CD4-positive, alpha-beta T cell (primary cell): Measurements from ENCODE around the gene MAOA. TPM values are rescaled to one million over a fixed set of nuclear protein-coding genes. Genes with fewer than 3 reads are reported as not detected.

ENCODE experiments used
- ATAC-seq: fragments of 200-7000 bp; cut with Tn5 transposase; one replicate; pipeline ENCODE4 v1.10.0; 2022; ENCODE audit warnings: mild to moderate bottlenecking; ENCODE audit not compliant: poor library complexity
- CTCF ChIA-PET: fragments of 350-600 bp; sonication (Branson Sonifier 250); formaldehyde crosslinking; loops from one replicate; lab custom pipeline; 2021; ENCODE audit warnings: antibody characterized with exemption, inconsistent platforms; lab: Charles Lee
- POLR2A ChIA-PET: fragments of 350-600 bp; sonication (Branson Sonifier 250); formaldehyde crosslinking; loops from one replicate; lab custom pipeline; 2021; ENCODE audit warnings: antibody characterized with exemption, inconsistent platforms; lab: Charles Lee
- DNase-seq, 14 experiments: peaks; one replicate each; pipeline ENCODE4 v3.0.0-alpha.2; 2013 to 2020; ENCODE audit warnings: mixed read lengths in 2 of 14
- H3K27ac ChIP-seq, 2 donors: one replicate each; pipeline versions ENCODE4 v1.5.1 to v1.7.0; 2013; ENCODE audit warnings: low read length in 2 of 2, low read depth in 1 of 2, mild to moderate bottlenecking in 1 of 2
- H3K27me3 ChIP-seq, 2 experiments: 1 replicate in 1 of 2; 2 replicates in 1 of 2; pipeline versions ENCODE4 v1.6.1 to v1.7.0; 2013; ENCODE audit warnings: low read length in 2 of 2, control low read depth in 1 of 2, mild to moderate bottlenecking in 1 of 2, moderate library complexity in 1 of 2; ENCODE audit not compliant: insufficient read depth in 2 of 2, control insufficient read depth in 1 of 2
- H3K36me3 ChIP-seq: one replicate; pipeline ENCODE4 v1.6.1; 2013; ENCODE audit warnings: low read length, control low read depth; ENCODE audit not compliant: insufficient read depth
- H3K4me1 ChIP-seq: one replicate; pipeline ENCODE4 v1.6.1; 2013; ENCODE audit warnings: low read length, control low read depth; ENCODE audit not compliant: insufficient read depth
- H3K4me3 ChIP-seq: one replicate; pipeline ENCODE4 v1.5.1; 2013; ENCODE audit warnings: mild to moderate bottlenecking, low read length, moderate library complexity
- H3K9me3 ChIP-seq, 2 experiments: 1 replicate in 1 of 2; 2 replicates in 1 of 2; pipeline versions ENCODE4 v1.6.1 to v1.7.0; 2013; ENCODE audit warnings: low read length in 2 of 2, mild to moderate bottlenecking in 2 of 2, control low read depth in 1 of 2, moderate library complexity in 1 of 2; ENCODE audit not compliant: control insufficient read depth in 1 of 2, insufficient read depth in 1 of 2
- H3K27ac Mint-ChIP-seq: one replicate; pipeline ENCODE4 v1.8.0; 2020; ENCODE audit warnings: mixed read lengths
- H3K27me3 Mint-ChIP-seq: one replicate; pipeline ENCODE4 v1.8.0; 2021; ENCODE audit warnings: mixed read lengths
- H3K36me3 Mint-ChIP-seq: one replicate; pipeline ENCODE4 v1.8.0; 2021; ENCODE audit warnings: low read depth, mixed read lengths
- H3K4me1 Mint-ChIP-seq: one replicate; pipeline ENCODE4 v1.8.0; 2021; ENCODE audit warnings: low read depth, mixed read lengths
- H3K4me3 Mint-ChIP-seq: one replicate; pipeline ENCODE4 v1.8.0; 2020; ENCODE audit warnings: mild to moderate bottlenecking, mixed read lengths
- H3K9me3 Mint-ChIP-seq: one replicate; pipeline ENCODE4 v1.8.0; 2020; ENCODE audit warnings: mixed read lengths
- CTCF ChIP-seq: fragments of 200-600 bp; IDR thresholded peaks from one replicate; pipeline ENCODE4 v1.8.0; 2022; ENCODE audit warnings: antibody characterized with exemption, mild to moderate bottlenecking
- intact Hi-C, 2 experiments: fragments of 100-400 bp; cut with DNase I in 1 of 2; cut with micrococcal nuclease in 1 of 2; formaldehyde crosslinking; loops; one replicate each; pipeline versions ENCODE4 v1.15.1 to v1.9.0; 2023 to 2025; cut with DNase I, micrococcal nuclease
- total RNA-seq, 174 experiments: library from RNA in 2 of 174; stranded (reverse) in 2 of 174; gene quantifications; one replicate each; pipeline ENCODE4 v1.2.3 and lab custom pipeline; 2021 to 2026

Gene MAOA
- total RNA-seq, 2 experiments from 2014 or later = not detected

GRCh38 chrX:43706786-43707370, 50.8 kb downstream of the MAOA start:
- peaks cover 0 to 3% of the 10 kb centered on the region in 2 experiments for H3K27me3 ChIP-seq
- intact Hi-C loops = no loop called here
- TF ChIP-seq CTCF = no peak
- H3K36me3 ChIP-seq = no peaks in the 10 kb centered on the region
- Mint-ChIP-seq H3K27ac (no peak overlapping the region), H3K36me3 (no peaks in the 10 kb centered on the region), H3K9me3 (no peaks in the 10 kb centered on the region), H3K4me1 (no peaks in the 10 kb centered on the region), H3K27me3 (no peaks in the 10 kb centered on the region), H3K4me3 (no peak overlapping the region)
- DNase-seq (no peak), ATAC-seq (no peak)
- no peaks in the 10 kb centered on the region for H3K9me3 ChIP-seq
- ChIA-PET CTCF (no interaction called here), POLR2A (no interaction called here)
- no peak overlapping the region for H3K4me3 ChIP-seq
- H3K27ac ChIP-seq = no peak overlapping the region
- H3K4me1 ChIP-seq = no peaks in the 10 kb centered on the region

GRCh38 chrX:43707812-43708548, 51.9 kb downstream of the MAOA start:
- Histone ChIP-seq H3K9me3 (no peaks in the 10 kb centered on the region), H3K4me3 (no peak overlapping the region), H3K4me1 (no peaks in the 10 kb centered on the region), H3K27ac (no peak overlapping the region), H3K36me3 (no peaks in the 10 kb centered on the region), H3K27me3 (peaks cover 0 to 2% of the 10 kb centered on the region in 2 experiments)
- no peak for DNase-seq
- no peaks in the 10 kb centered on the region for H3K27me3 Mint-ChIP-seq
- intact Hi-C loops = no loop called here
- H3K36me3 Mint-ChIP-seq = no peaks in the 10 kb centered on the region
- H3K4me1 Mint-ChIP-seq = no peaks in the 10 kb centered on the region
- ChIA-PET CTCF (no interaction called here), POLR2A (no interaction called here)
- TF ChIP-seq CTCF = no peak
- ATAC-seq = no peak
- H3K9me3 Mint-ChIP-seq = no peaks in the 10 kb centered on the region
- no peak overlapping the region for H3K4me3 Mint-ChIP-seq
- no peak overlapping the region for H3K27ac Mint-ChIP-seq

- H3K27me3 Mint-ChIP-seq = no peaks in the 10 kb centered on the region
- no peaks in the 10 kb centered on the region for H3K4me1 ChIP-seq
- H3K27ac Mint-ChIP-seq = no peak overlapping the region
- H3K4me1 Mint-ChIP-seq = no peaks in the 10 kb centered on the region
- DNase-seq (no peak), ATAC-seq (no peak)
- intact Hi-C loops = no loop called here
- H3K27ac ChIP-seq = no peak overlapping the region
- no peaks in the 10 kb centered on the region for H3K9me3 Mint-ChIP-seq
- no peak for TF ChIP-seq CTCF
- POLR2A ChIA-PET = no interaction called here
- H3K4me3 Mint-ChIP-seq = no peak overlapping the region
- no peaks in the 10 kb centered on the region for H3K36me3 Mint-ChIP-seq
- H3K9me3 ChIP-seq = no peaks in the 10 kb centered on the region
- no peaks in the 10 kb centered on the region for H3K36me3 ChIP-seq
- H3K4me3 ChIP-seq = no peak overlapping the region
- CTCF ChIA-PET = no interaction called here
- H3K27me3 ChIP-seq = peaks cover 0 to 7% of the 10 kb centered on the region in 2 experiments
Observed at GRCh38 chrX:43716144-43716543, 60.0 kb downstream of the MAOA start.
